H9 (cell line): ENCODE measurements around the gene NEMP1. TPM values are rescaled to one million over a fixed set of nuclear protein-coding genes. Genes with fewer than 3 reads are reported as not detected.
"Not testable (repeated sequence)": the region's sequence is repeated elsewhere in the genome, so short reads cannot be mapped to it uniquely, and the experiment has no call there.

Experiments
- DNase-seq: peaks from one replicate; pipeline ENCODE4 v3.0.0-alpha.2; 2017
- H2AFZ ChIP-seq: one replicate; pipeline ENCODE4 v1.6.1; 2013; ENCODE audit warnings: mild to moderate bottlenecking, low read length, control low read depth, moderate library complexity
- H2AK5ac ChIP-seq: 2 replicates; pipeline ENCODE4 v1.6.1; 2013; ENCODE audit warnings: low read length, control low read depth, mixed read lengths; ENCODE audit not compliant: insufficient read length
- H2BK120ac ChIP-seq: one replicate; pipeline ENCODE4 v1.6.1; 2013; ENCODE audit warnings: low read depth, mild to moderate bottlenecking, low read length, control low read depth, inconsistent platforms; ENCODE audit not compliant: poor library complexity, severe bottlenecking
- H2BK12ac ChIP-seq: 2 replicates; pipeline ENCODE4 v1.6.1; 2013; ENCODE audit warnings: low read length, control low read depth, mixed read lengths, low read depth; ENCODE audit not compliant: insufficient read length
- H2BK15ac ChIP-seq: 2 replicates; pipeline ENCODE4 v1.6.1; 2013; ENCODE audit warnings: low read depth, low read length, control low read depth
- H2BK20ac ChIP-seq: one replicate; pipeline ENCODE4 v1.6.1; 2013; ENCODE audit warnings: low read depth, mild to moderate bottlenecking, low read length, control low read depth, inconsistent platforms; ENCODE audit not compliant: poor library complexity, severe bottlenecking
- H2BK5ac ChIP-seq: 2 replicates; pipeline ENCODE4 v1.6.1; 2013; ENCODE audit warnings: low read length, control low read depth, mixed read lengths; ENCODE audit not compliant: insufficient read length
- H3K14ac ChIP-seq: 2 replicates; pipeline ENCODE4 v1.6.1; 2013; ENCODE audit warnings: low read length, control low read depth; ENCODE audit not compliant: insufficient read depth
- H3K18ac ChIP-seq: 2 replicates; pipeline ENCODE4 v1.6.1; 2013; ENCODE audit warnings: low read depth, mild to moderate bottlenecking, mixed read lengths, low read length, control low read depth; ENCODE audit not compliant: insufficient read length
- H3K23ac ChIP-seq: 2 replicates; pipeline ENCODE4 v1.6.1; 2013; ENCODE audit warnings: low read length, control low read depth, mixed read lengths, low read depth; ENCODE audit not compliant: insufficient read length
- H3K23me2 ChIP-seq: 2 replicates; pipeline ENCODE4 v1.6.1; 2013; ENCODE audit warnings: low read depth, mild to moderate bottlenecking, mixed read lengths, low read length, control low read depth; ENCODE audit not compliant: insufficient read length, poor library complexity, severe bottlenecking
- H3K27ac ChIP-seq: 2 replicates; pipeline ENCODE4 v1.5.1; 2013; ENCODE audit warnings: low read length, control low read depth, mixed read lengths, low read depth; ENCODE audit not compliant: insufficient read length
- H3K27me3 ChIP-seq: 2 replicates; pipeline ENCODE4 v1.6.1; 2013; ENCODE audit warnings: low read length, control low read depth, inconsistent platforms; ENCODE audit not compliant: insufficient read depth
- H3K4ac ChIP-seq: 2 replicates; pipeline ENCODE4 v1.6.1; 2013; ENCODE audit warnings: low read depth, mild to moderate bottlenecking, control low read depth, inconsistent platforms, low read length, moderate library complexity
- H3K4me1 ChIP-seq: 2 replicates; pipeline ENCODE4 v1.6.1; 2013; ENCODE audit warnings: low read length, control low read depth, inconsistent platforms; ENCODE audit not compliant: insufficient read depth
- H3K4me2 ChIP-seq: 2 replicates; pipeline ENCODE4 v1.6.1; 2013; ENCODE audit warnings: low read length, control low read depth, mixed read lengths; ENCODE audit not compliant: insufficient read length, insufficient read depth
- H3K56ac ChIP-seq: 2 replicates; pipeline ENCODE4 v1.6.1; 2013; ENCODE audit warnings: low read depth, mild to moderate bottlenecking, mixed read lengths, low read length, control low read depth; ENCODE audit not compliant: insufficient read length
- H3K79me1 ChIP-seq: 2 replicates; pipeline ENCODE4 v1.6.1; 2013; ENCODE audit warnings: low read depth, mild to moderate bottlenecking, moderate library complexity, low read length, control low read depth, inconsistent platforms; ENCODE audit not compliant: insufficient read depth, poor library complexity, severe bottlenecking
- H3K79me2 ChIP-seq: 2 replicates; pipeline ENCODE4 v1.6.1; 2013; ENCODE audit warnings: low read length, control low read depth, inconsistent platforms; ENCODE audit not compliant: insufficient read depth
- H3K9ac ChIP-seq: 2 replicates; pipeline ENCODE4 v1.6.1; 2013; ENCODE audit warnings: low read length, control low read depth, mixed read lengths; ENCODE audit not compliant: insufficient read length; ENCODE audit errors: extremely low read depth
- H3K9me3 ChIP-seq: one replicate; pipeline ENCODE4 v1.6.1; 2013; ENCODE audit warnings: low read depth, low read length, inconsistent platforms; ENCODE audit not compliant: control insufficient read depth
- H3T11ph ChIP-seq: one replicate; pipeline ENCODE4 v1.6.1; 2013; ENCODE audit warnings: mild to moderate bottlenecking, low read length, control low read depth, inconsistent platforms
- H4K20me1 ChIP-seq: one replicate; pipeline ENCODE4 v1.6.1; 2013; ENCODE audit not compliant: control insufficient read depth, insufficient read length, insufficient read depth
- H4K5ac ChIP-seq: 2 replicates; pipeline ENCODE4 v1.6.1; 2013; ENCODE audit warnings: low read depth, mild to moderate bottlenecking, mixed read lengths, low read length, control low read depth; ENCODE audit not compliant: insufficient read length
- H4K8ac ChIP-seq: replicated peaks from 2 replicates; pipeline ENCODE4 v1.6.1; 2013; ENCODE audit warnings: low read length, control low read depth, mixed read lengths, low read depth; ENCODE audit not compliant: insufficient read length
- H4K91ac ChIP-seq: 2 replicates; pipeline ENCODE4 v1.6.1; 2013; ENCODE audit warnings: low read depth, mild to moderate bottlenecking, moderate library complexity, mixed read lengths, low read length, control low read depth; ENCODE audit not compliant: insufficient read length
- H3K27ac Mint-ChIP-seq, 3 experiments: 2 replicates in 2 of 3; 3 replicates in 1 of 3; pipeline ENCODE4 v1.8.0; 2020 to 2021; ENCODE audit warnings: mixed read lengths in 3 of 3, mild to moderate bottlenecking in 1 of 3, moderate library complexity in 1 of 3
- H3K27me3 Mint-ChIP-seq: 2 replicates; pipeline ENCODE4 v1.8.0; 2021; ENCODE audit warnings: low read depth, mild to moderate bottlenecking, moderate library complexity, mixed read lengths
- H3K36me3 Mint-ChIP-seq, 3 experiments: 2 replicates in 2 of 3; 3 replicates in 1 of 3; pipeline ENCODE4 v1.8.0; 2020 to 2021; ENCODE audit warnings: low read depth in 3 of 3, mixed read lengths in 3 of 3; ENCODE audit not compliant: insufficient read depth in 1 of 3
- H3K4me1 Mint-ChIP-seq, 2 experiments: 2 replicates each; pipeline ENCODE4 v1.8.0; 2020; ENCODE audit warnings: mixed read lengths in 2 of 2
- H3K4me3 Mint-ChIP-seq, 2 experiments: 2 replicates in 1 of 2; 3 replicates in 1 of 2; pipeline ENCODE4 v1.8.0; 2020 to 2021; ENCODE audit warnings: mild to moderate bottlenecking in 2 of 2, mixed read lengths in 2 of 2, moderate library complexity in 1 of 2
- H3K9me3 Mint-ChIP-seq, 2 experiments: 2 replicates in 1 of 2; 3 replicates in 1 of 2; pipeline ENCODE4 v1.8.0; 2020; ENCODE audit warnings: mild to moderate bottlenecking in 2 of 2, mixed read lengths in 2 of 2, moderate library complexity in 1 of 2
- WGBS: extraction: QIAGEN DNeasy Blood & Tissue Kit; methylation state at CpG from one replicate; pipeline ENCODE4 v1.1.7; 2013; ENCODE audit warnings: missing lambda C conversion rate, low lambda C conversion rate, mixed read lengths; ENCODE audit not compliant: insufficient read length; ENCODE audit errors: extremely low coverage; 5-methylcytosine and 5-hydroxymethylcytosine counted together
- total RNA-seq: library from RNA; stranded (reverse); gene quantifications from 2 replicates; pipeline ENCODE4 v1.2.1, GENCODE V29; 2021

The NEMP1 gene
- total RNA-seq, 1 experiment from 2014 or later, result 50.1 TPM

DNA sequence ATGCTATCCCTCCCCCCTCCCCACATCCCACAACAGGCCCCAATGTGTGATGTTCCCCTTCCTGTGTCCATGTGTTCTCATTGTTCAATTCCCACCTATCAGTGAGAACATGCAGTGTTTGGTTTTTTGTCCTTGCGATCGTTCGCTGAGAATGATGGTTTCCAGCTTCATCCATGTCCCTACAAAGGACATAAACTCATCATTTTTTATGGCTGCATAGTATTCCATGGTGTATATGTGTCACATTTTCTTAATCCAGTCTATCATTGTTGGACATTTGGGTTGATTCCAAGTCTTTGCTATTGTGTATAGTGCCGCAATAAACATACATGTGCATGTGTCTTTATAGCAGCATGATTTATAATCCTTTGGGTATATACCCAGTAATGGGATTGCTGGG is 25.4 kb downstream of the NEMP1 start:
- H3K23me2 ChIP-seq, H4K91ac ChIP-seq, H3K9me3 ChIP-seq, H3K18ac ChIP-seq, H3K4ac ChIP-seq, H3K79me1 ChIP-seq, H2BK20ac ChIP-seq, H3K56ac ChIP-seq, H2AK5ac ChIP-seq, H2BK15ac ChIP-seq, H2BK120ac ChIP-seq, H3K4me1 ChIP-seq, H3K14ac ChIP-seq, H2BK12ac ChIP-seq, H3K27ac ChIP-seq, H3K27me3 ChIP-seq, H3K4me2 ChIP-seq, H3K9me3 Mint-ChIP-seq, H4K20me1 ChIP-seq, H3K23ac ChIP-seq, H2AFZ ChIP-seq, H4K8ac ChIP-seq, H3K27ac Mint-ChIP-seq, H3K79me2 ChIP-seq, H2BK5ac ChIP-seq, DNase-seq, H3K4me1 Mint-ChIP-seq, H4K5ac ChIP-seq, H3K27me3 Mint-ChIP-seq, H3K4me3 Mint-ChIP-seq, H3K9ac ChIP-seq, H3T11ph ChIP-seq: not testable (repeated sequence)
- no CpG with 5 or more reads among the region's 4 CpGs for WGBS
- H3K36me3 Mint-ChIP-seq, result peaks cover 16 to 35% (median 29%) of the 10 kb centered on the region in 3 experiments; a peak in 6 of 7 replicates
